WTC11 (cell line): Measurements from ENCODE around the gene BSN. TPM values are rescaled to one million over a fixed set of nuclear protein-coding genes. Genes with fewer than 3 reads are reported as not detected.

Experiments
- ATAC-seq: fragments of 200-7000 bp; cut with Tn5 transposase; 2 replicates; pipeline ENCODE4 v1.10.0; 2021; ENCODE audit warnings: mild to moderate bottlenecking, moderate library complexity
- CTCF ChIA-PET: fragments of 300-600 bp; sonication (Branson Sonifier 250); formaldehyde crosslinking; loops from one replicate; lab custom pipeline; 2021; ENCODE audit warnings: antibody characterized with exemption; lab: Charles Lee
- POLR2A ChIA-PET: fragments of 350-600 bp; sonication (Branson Sonifier 250); formaldehyde crosslinking; loops from one replicate; lab custom pipeline; 2021; ENCODE audit warnings: antibody characterized with exemption; lab: Charles Lee
- DNase-seq: peaks from one replicate; pipeline ENCODE4 v3.0.0; 2021; ENCODE audit warnings: low spot score
- H3K27ac Mint-ChIP-seq: 2 replicates; pipeline ENCODE4 v1.8.0; 2021; ENCODE audit warnings: mixed read lengths
- H3K27me3 Mint-ChIP-seq: 2 replicates; pipeline ENCODE4 v1.8.0; 2021; ENCODE audit warnings: low read depth, mild to moderate bottlenecking, moderate library complexity, mixed read lengths
- H3K36me3 Mint-ChIP-seq: 2 replicates; pipeline ENCODE4 v1.8.0; 2021; ENCODE audit warnings: mixed read lengths
- H3K4me1 Mint-ChIP-seq: 2 replicates; pipeline ENCODE4 v1.8.0; 2022; ENCODE audit warnings: mixed read lengths
- H3K4me3 Mint-ChIP-seq: 2 replicates; pipeline ENCODE4 v1.8.0; 2021; ENCODE audit warnings: mild to moderate bottlenecking, moderate library complexity, mixed read lengths
- H3K9me3 Mint-ChIP-seq: 2 replicates; pipeline ENCODE4 v1.8.0; 2021; ENCODE audit warnings: mixed read lengths
- CDX4 ChIP-seq: fragments of 250-450 bp; sonication (Bioruptor Pico); IDR thresholded peaks from 2 replicates; pipeline ENCODE4 v1.9.0; 2021; ENCODE audit warnings: moderate library complexity, mild to moderate bottlenecking, inconsistent platforms, borderline replicate concordance
- CTCF ChIP-seq: fragments of 200-600 bp; IDR thresholded peaks from 2 replicates; pipeline ENCODE4 v1.8.0; 2022; ENCODE audit warnings: antibody characterized with exemption
- E2F5 ChIP-seq: sonication (generic); formaldehyde crosslinking; IDR thresholded peaks from 2 replicates; pipeline ENCODE4 v1.8.1; 2022; ENCODE audit warnings: mild to moderate bottlenecking, moderate library complexity, missing genetic modification reagents
- FOXJ3 ChIP-seq: sonication (generic); formaldehyde crosslinking; IDR thresholded peaks from 2 replicates; pipeline ENCODE4 v1.9.0; 2021; ENCODE audit warnings: missing genetic modification reagents, mild to moderate bottlenecking, borderline replicate concordance
- IRF2 ChIP-seq: sonication (generic); formaldehyde crosslinking; IDR thresholded peaks from 2 replicates; pipeline ENCODE4 v1.8.0; 2022; ENCODE audit warnings: low read depth, missing genetic modification reagents, borderline replicate concordance
- MYBL2 ChIP-seq: sonication (generic); formaldehyde crosslinking; IDR thresholded peaks from 2 replicates; pipeline ENCODE4 v1.8.1; 2023; ENCODE audit warnings: mild to moderate bottlenecking, moderate library complexity, missing genetic modification reagents
- NFYB ChIP-seq: sonication (generic); formaldehyde crosslinking; conservative IDR thresholded peaks from 2 replicates; pipeline ENCODE4 v1.8.0; 2022; ENCODE audit warnings: low read depth, missing genetic modification reagents
- NR2C2 ChIP-seq: sonication (generic); formaldehyde crosslinking; IDR thresholded peaks from 2 replicates; pipeline ENCODE4 v1.8.0; 2022; ENCODE audit warnings: mild to moderate bottlenecking, missing genetic modification reagents
- PREB ChIP-seq: sonication (generic); formaldehyde crosslinking; IDR thresholded peaks from 2 replicates; pipeline ENCODE4 v1.8.1; 2022; ENCODE audit warnings: mild to moderate bottlenecking, missing genetic modification reagents, moderate library complexity, borderline replicate concordance
- RELA ChIP-seq: sonication (generic); formaldehyde crosslinking; IDR thresholded peaks from 2 replicates; pipeline ENCODE4 v1.8.1; 2022; ENCODE audit warnings: missing genetic modification reagents, mild to moderate bottlenecking, borderline replicate concordance
- SMAD4 ChIP-seq: sonication (generic); formaldehyde crosslinking; IDR thresholded peaks from 2 replicates; pipeline ENCODE4 v1.8.0; 2022; ENCODE audit warnings: mild to moderate bottlenecking, missing genetic modification reagents
- SOX15 ChIP-seq: fragments of 250-450 bp; sonication (Bioruptor Pico); IDR thresholded peaks from 2 replicates; pipeline ENCODE4 v1.9.0; 2021; ENCODE audit warnings: mild to moderate bottlenecking
- SP1 ChIP-seq: sonication (generic); formaldehyde crosslinking; conservative IDR thresholded peaks from 2 replicates; pipeline ENCODE4 v1.8.1; 2022; ENCODE audit warnings: missing genetic modification reagents
- TEAD4 ChIP-seq: sonication (generic); formaldehyde crosslinking; IDR thresholded peaks from 2 replicates; pipeline ENCODE4 v1.8.0; 2022; ENCODE audit warnings: mild to moderate bottlenecking, missing genetic modification reagents
- ZNF423 ChIP-seq: fragments of 250-450 bp; sonication (Bioruptor Pico); IDR thresholded peaks from 2 replicates; pipeline ENCODE4 v2.1.2; 2022; ENCODE audit warnings: mild to moderate bottlenecking, moderate library complexity
- ZNF532 ChIP-seq: fragments of 250-450 bp; sonication (Bioruptor Pico); IDR thresholded peaks from 2 replicates; pipeline ENCODE4 v1.9.0; 2021; ENCODE audit warnings: mild to moderate bottlenecking, borderline replicate concordance
- ZNF671 ChIP-seq: fragments of 250-450 bp; sonication (Bioruptor Pico); IDR thresholded peaks from 2 replicates; pipeline ENCODE4 v1.8.0; 2021; ENCODE audit warnings: mild to moderate bottlenecking
- total RNA-seq: library from RNA; stranded (reverse); gene quantifications from 3 replicates; pipeline ENCODE4 v1.2.3, GENCODE V29; 2021

The BSN gene
- total RNA-seq, 1 experiment from 2014 or later: 2.8 TPM

- TF ChIP-seq CDX4 (CRISPR knock-in tag): no peak
- TF ChIP-seq SP1 (CRISPR knock-in tag): no peak
- no peak for TF ChIP-seq ZNF671 (CRISPR knock-in tag)
- TF ChIP-seq E2F5 (CRISPR knock-in tag): no peak
- no peak for TF ChIP-seq SMAD4 (CRISPR knock-in tag)
- no peak for TF ChIP-seq TEAD4 (CRISPR knock-in tag)
- TF ChIP-seq FOXJ3 (CRISPR knock-in tag): no peak
Measured at GRCh38 chr3:49647741-49648140, 93.5 kb downstream of the BSN start (continued).

GRCh38 chr3:49648354-49649019 is 94.2 kb downstream of the BSN start:
- Mint-ChIP-seq H3K36me3 (no peaks in the 10 kb centered on the region), H3K27ac (no peak overlapping the region), H3K4me3 (no peak overlapping the region), H3K4me1 (no peaks in the 10 kb centered on the region), H3K9me3 (no peaks in the 10 kb centered on the region), H3K27me3 (no peaks in the 10 kb centered on the region)
- no peak for ATAC-seq
- ChIA-PET CTCF (no interaction called here), POLR2A (no interaction called here)
- DNase-seq: no peak
- TF ChIP-seq NR2C2: no peak
- no peak for TF ChIP-seq IRF2 (CRISPR knock-in tag)
- no peak for TF ChIP-seq MYBL2 (CRISPR knock-in tag)

GRCh38 chr3:49649576-49649975 is 95.3 kb downstream of the BSN start:
- Mint-ChIP-seq H3K9me3 (no peaks in the 10 kb centered on the region), H3K27me3 (no peaks in the 10 kb centered on the region), H3K4me3 (no peak overlapping the region), H3K27ac (no peak overlapping the region), H3K4me1 (no peaks in the 10 kb centered on the region), H3K36me3 (no peaks in the 10 kb centered on the region)
- ChIA-PET POLR2A (no interaction called here), CTCF (no interaction called here)
- ATAC-seq (no peak), DNase-seq (no peak)
- TF ChIP-seq ZNF532 (no peak), NFYB (CRISPR knock-in tag) (no peak), RELA (CRISPR knock-in tag) (no peak)

GRCh38 chr3:49650177-49650576 is 95.9 kb downstream of the BSN start:
- no peak for DNase-seq
- TF ChIP-seq SOX15 (CRISPR knock-in tag): no peak
- no peak for TF ChIP-seq PREB (CRISPR knock-in tag)
- TF ChIP-seq ZNF423 (CRISPR knock-in tag): no peak
- TF ChIP-seq CTCF: no peak
- TF ChIP-seq, all 79 proteins: peak for 0
- Mint-ChIP-seq H3K4me1 (no peaks in the 10 kb centered on the region), H3K36me3 (no peaks in the 10 kb centered on the region), H3K9me3 (no peaks in the 10 kb centered on the region), H3K27me3 (no peaks in the 10 kb centered on the region), H3K4me3 (no peak overlapping the region), H3K27ac (no peak overlapping the region)
- ChIA-PET CTCF (no interaction called here), POLR2A (no interaction called here)
- ATAC-seq: no peak
